HepG2 (cell line): ENCODE data around the gene NGFR.

Source experiments
- BHLHE40 ChIP-seq: IDR thresholded peaks from 2 replicates; pipeline ENCODE4 v1.6.1; 2011; ENCODE audit warnings: low read length, improper control_type of control experiment
- CTCF ChIP-seq: sonication (generic); formaldehyde crosslinking; IDR thresholded peaks from 2 replicates; pipeline ENCODE4 v1.5.0; 2020; ENCODE audit warnings: mild to moderate bottlenecking, missing genetic modification reagents, moderate library complexity
- ISX ChIP-seq: sonication (generic); formaldehyde crosslinking; conservative IDR thresholded peaks from 2 replicates; pipeline ENCODE4 v1.5.0; 2020; ENCODE audit warnings: missing genetic modification reagents
- NFRKB ChIP-seq: fragments of 450-650 bp; IDR thresholded peaks from 2 replicates; pipeline ENCODE4 v1.6.1; 2017
- POLR2AphosphoS5 ChIP-seq: IDR thresholded peaks from 2 replicates; pipeline ENCODE4 v1.6.1; 2012; ENCODE audit warnings: low read depth, low read length
- RBM39 ChIP-seq: fragments of 200-400 bp; formaldehyde crosslinking; IDR thresholded peaks from one replicate; pipeline ENCODE4 v1.6.1; 2018; ENCODE audit warnings: antibody characterized with exemption, mild to moderate bottlenecking, low read depth, low read length; ENCODE audit not compliant: poor library complexity, severe bottlenecking
- RORA ChIP-seq: sonication (generic); formaldehyde crosslinking; IDR thresholded peaks from 2 replicates; pipeline ENCODE4 v1.5.0; 2020; ENCODE audit warnings: mild to moderate bottlenecking, missing genetic modification reagents, moderate library complexity
- RXRA ChIP-seq: sonication (generic); formaldehyde crosslinking; IDR thresholded peaks from 2 replicates; pipeline ENCODE4 v1.5.1; 2020; ENCODE audit warnings: missing genetic modification reagents
- ZNF263 ChIP-seq: sonication (generic); formaldehyde crosslinking; IDR thresholded peaks from 2 replicates; pipeline ENCODE4 v1.4.0; 2020; ENCODE audit warnings: missing genetic modification reagents

GRCh38 chr17:49554694-49555494, 59.8 kb downstream of the NGFR start:
- TF ChIP-seq ISX (CRISPR knock-in tag), result no peak
- TF ChIP-seq RORA (CRISPR knock-in tag), result no peak
- TF ChIP-seq RXRA (CRISPR knock-in tag), result no peak
- no peak for TF ChIP-seq ZNF263
- TF ChIP-seq RBM39, result no peak
- TF ChIP-seq BHLHE40, result no peak
- no peak for TF ChIP-seq POLR2AphosphoS5
- TF ChIP-seq CTCF (CRISPR knock-in tag), result peak; percentile 7; the same call in 1 of the 2 replicates
- TF ChIP-seq NFRKB, result no peak
